Measurements from ENCODE around the gene ALK.
A peak's percentile ranks its signal among the peaks of the same experiment; 100 is the strongest.

ALK gene

GRCh38 chr2:29923110-29923721 is 1.8 kb upstream of the ALK start:
- Histone ChIP-seq H3K4me1 (ENCODE audit: insufficient read depth, low read length) (no peaks in the 10 kb centered on the region), H3K4me3 (ENCODE audit: low read depth in 1 of 2, low read length in 2 of 2) (no peak overlapping the region), H3K79me2 (ENCODE audit: insufficient read depth, low read length) (no peaks in the 10 kb centered on the region), H3K9ac (ENCODE audit: low read depth, low read length) (no peak overlapping the region), H4K20me1 (ENCODE audit: insufficient read depth, low read length) (no peaks in the 10 kb centered on the region), H3K9me3 (ENCODE audit: insufficient read depth, low read length, severe bottlenecking) (no peaks in the 10 kb centered on the region), H3K4me2 (ENCODE audit: insufficient read depth, low read length) (no peak overlapping the region), H3K36me3 (ENCODE audit: insufficient read depth, low read length) (no peaks in the 10 kb centered on the region), H3K27me3 (ENCODE audit: insufficient read depth, low read length, poor library complexity) (no peaks in the 10 kb centered on the region), H3K27ac (ENCODE audit: low read length) (no peak overlapping the region), H2AFZ (ENCODE audit: low read depth, low read length) (no peak overlapping the region)
- no peak for TF ChIP-seq EZH2 (IDR thresholded peaks at IDR 0.05; ENCODE audit: borderline replicate concordance, low read depth, low read length, severe bottlenecking)
- TF ChIP-seq CTCF (IDR thresholded peaks at IDR 0.05; ENCODE audit: borderline replicate concordance, extremely low read depth, low read length, poor library complexity, severe bottlenecking) = peak; percentile 91
- ATAC-seq (ENCODE audit: insufficient read depth, low read depth) (peak; percentile 66; the same call in 2 of the 3 replicates), DNase-seq (peak; percentile 55)

- Histone ChIP-seq H3K36me3 (ENCODE audit: insufficient read depth, low read length) (no peaks in the 10 kb centered on the region), H3K27me3 (ENCODE audit: insufficient read depth, low read length, poor library complexity) (no peaks in the 10 kb centered on the region), H4K20me1 (ENCODE audit: insufficient read depth, low read length) (no peaks in the 10 kb centered on the region), H3K9me3 (ENCODE audit: insufficient read depth, low read length, severe bottlenecking) (no peaks in the 10 kb centered on the region), H3K4me3 (ENCODE audit: low read depth in 1 of 2, low read length in 2 of 2) (no peak overlapping the region), H3K4me2 (ENCODE audit: insufficient read depth, low read length) (no peak overlapping the region), H3K79me2 (ENCODE audit: insufficient read depth, low read length) (no peaks in the 10 kb centered on the region), H3K27ac (ENCODE audit: low read length) (no peak overlapping the region), H2AFZ (ENCODE audit: low read depth, low read length) (no peak overlapping the region), H3K9ac (ENCODE audit: low read depth, low read length) (no peak overlapping the region), H3K4me1 (ENCODE audit: insufficient read depth, low read length) (no peaks in the 10 kb centered on the region)
- TF ChIP-seq EZH2 (IDR thresholded peaks at IDR 0.05; ENCODE audit: borderline replicate concordance, low read depth, low read length, severe bottlenecking) (no peak), CTCF (IDR thresholded peaks at IDR 0.05; ENCODE audit: borderline replicate concordance, extremely low read depth, low read length, poor library complexity, severe bottlenecking) (no peak)
- DNase-seq (no peak), ATAC-seq (ENCODE audit: insufficient read depth, low read depth) (no peak)
Observed at GRCh38 chr2:29922605-29923004, 1.2 kb upstream of the ALK start.

GRCh38 chr2:29920631-29921559 is 491 bp downstream of the ALK start:
- DNase-seq = no peak

More at GRCh38 chr2:29920631-29921559, 491 bp downstream of the ALK start:
- Histone ChIP-seq H3K79me2 (ENCODE audit: insufficient read depth, low read length) (no peaks in the 10 kb centered on the region), H3K9ac (ENCODE audit: low read depth, low read length) (no peak overlapping the region), H4K20me1 (ENCODE audit: insufficient read depth, low read length) (no peaks in the 10 kb centered on the region), H3K4me2 (ENCODE audit: insufficient read depth, low read length) (no peak overlapping the region), H3K36me3 (ENCODE audit: insufficient read depth, low read length) (no peaks in the 10 kb centered on the region), H3K9me3 (ENCODE audit: insufficient read depth, low read length, severe bottlenecking) (no peaks in the 10 kb centered on the region), H2AFZ (ENCODE audit: low read depth, low read length) (no peak overlapping the region), H3K27me3 (ENCODE audit: insufficient read depth, low read length, poor library complexity) (peaks cover 8% of the 10 kb centered on the region), H3K4me1 (ENCODE audit: insufficient read depth, low read length) (no peaks in the 10 kb centered on the region), H3K4me3 (ENCODE audit: low read depth in 1 of 2, low read length in 2 of 2) (no peak overlapping the region), H3K27ac (ENCODE audit: low read length) (no peak overlapping the region)
- TF ChIP-seq EZH2 (IDR thresholded peaks at IDR 0.05; ENCODE audit: borderline replicate concordance, low read depth, low read length, severe bottlenecking) = no peak
- no peak for TF ChIP-seq CTCF (IDR thresholded peaks at IDR 0.05; ENCODE audit: borderline replicate concordance, extremely low read depth, low read length, poor library complexity, severe bottlenecking)
- no peak for ATAC-seq (ENCODE audit: insufficient read depth, low read depth)

Measured in DND-41 (cell line).